Measurements from ENCODE around the gene CCSER2. TPM values are rescaled to one million over a fixed set of nuclear protein-coding genes. Genes with fewer than 3 reads are reported as not detected.

The CCSER2 gene
- total and polyA plus RNA-seq, 4 donors = 9.4 to 83.5 (median 32.5) TPM

GRCh38 chr10:84340632-84341537, 12.5 kb downstream of the CCSER2 start:
- Histone ChIP-seq H3K4me3 (no peak overlapping the region), H3K27me3 (ENCODE audit: control insufficient read depth in 3 of 3, insufficient read depth in 3 of 3, low read length in 2 of 3) (no peaks in the 10 kb centered on the region), H3K9me3 (ENCODE audit: control insufficient read depth in 4 of 4, insufficient read depth in 3 of 4, low read length in 3 of 4) (no peaks in the 10 kb centered on the region), H3K4me1 (ENCODE audit: control insufficient read depth in 5 of 5, insufficient read depth in 5 of 5, low read length in 5 of 5) (peaks cover 9 to 36% (median 15%) of the 10 kb centered on the region in 5 donors), H3K27ac (ENCODE audit: low read depth in 1 of 2, low read length in 1 of 2) (no peak overlapping the region), H3K36me3 (ENCODE audit: control insufficient read depth in 4 of 4, insufficient read depth in 4 of 4, low read length in 4 of 4) (no peaks in the 10 kb centered on the region), H3K9ac (ENCODE audit: insufficient read depth in 1 of 2, low read length in 2 of 2) (no peak overlapping the region)
- DNase-seq (no peak), ATAC-seq (ENCODE audit: insufficient read depth, low FRiP score) (no peak)
- no peak for TF ChIP-seq CTCF (IDR thresholded peaks at IDR 0.05; ENCODE audit: control extremely low read depth, extremely low read depth)
- WGBS, 2 donors = 60 to 77% methylated on average over 9 of the region's 9 CpGs

- Histone ChIP-seq H3K4me1 (ENCODE audit: control insufficient read depth in 5 of 5, insufficient read depth in 5 of 5, low read length in 5 of 5) (peaks cover 9 to 35% (median 11%) of the 10 kb centered on the region in 5 donors), H3K27ac (ENCODE audit: low read depth in 1 of 2, low read length in 1 of 2) (no peak overlapping the region), H3K4me3 (no peak overlapping the region), H3K9ac (ENCODE audit: insufficient read depth in 1 of 2, low read length in 2 of 2) (no peak overlapping the region), H3K27me3 (ENCODE audit: control insufficient read depth in 3 of 3, insufficient read depth in 3 of 3, low read length in 2 of 3) (no peaks in the 10 kb centered on the region), H3K9me3 (ENCODE audit: control insufficient read depth in 4 of 4, insufficient read depth in 3 of 4, low read length in 3 of 4) (no peaks in the 10 kb centered on the region), H3K36me3 (ENCODE audit: control insufficient read depth in 4 of 4, insufficient read depth in 4 of 4, low read length in 4 of 4) (no peaks in the 10 kb centered on the region)
- DNase-seq (no peak), ATAC-seq (ENCODE audit: insufficient read depth, low FRiP score) (no peak)
- TF ChIP-seq CTCF (IDR thresholded peaks at IDR 0.05; ENCODE audit: control extremely low read depth, extremely low read depth) = no peak
- 95 to 100% methylated on average over 1 of the region's 1 CpG for WGBS, 2 donors
Measured at GRCh38 chr10:84341538-84341856, 13.1 kb downstream of the CCSER2 start.

GRCh38 chr10:84341983-84342382, 13.6 kb downstream of the CCSER2 start:
- no peak for DNase-seq
- Histone ChIP-seq H3K27ac (ENCODE audit: low read depth in 1 of 2, low read length in 1 of 2) (no peak overlapping the region), H3K9me3 (ENCODE audit: control insufficient read depth in 4 of 4, insufficient read depth in 3 of 4, low read length in 3 of 4) (no peaks in the 10 kb centered on the region), H3K27me3 (ENCODE audit: control insufficient read depth in 3 of 3, insufficient read depth in 3 of 3, low read length in 2 of 3) (no peaks in the 10 kb centered on the region), H3K4me3 (no peak overlapping the region), H3K4me1 (ENCODE audit: control insufficient read depth in 5 of 5, insufficient read depth in 5 of 5, low read length in 5 of 5) (peaks cover 5 to 30% (median 8%) of the 10 kb centered on the region in 5 donors), H3K9ac (ENCODE audit: insufficient read depth in 1 of 2, low read length in 2 of 2) (no peak overlapping the region), H3K36me3 (ENCODE audit: control insufficient read depth in 4 of 4, insufficient read depth in 4 of 4, low read length in 4 of 4) (no peaks in the 10 kb centered on the region)
- 47 to 65% methylated on average over 1 of the region's 1 CpG for WGBS, 2 donors
- no peak for TF ChIP-seq CTCF (IDR thresholded peaks at IDR 0.05; ENCODE audit: control extremely low read depth, extremely low read depth)
- ATAC-seq (ENCODE audit: insufficient read depth, low FRiP score) = no peak
